H9 (cell line): ENCODE results near the gene DSTN. TPM values are rescaled to one million over a fixed set of nuclear protein-coding genes. Genes with fewer than 3 reads are reported as not detected.

Experiments used
- DNase-seq: peaks from one replicate; pipeline ENCODE4 v3.0.0-alpha.2; 2017
- H2AFZ ChIP-seq: one replicate; pipeline ENCODE4 v1.6.1; 2013; ENCODE audit warnings: mild to moderate bottlenecking, low read length, control low read depth, moderate library complexity
- H2AK5ac ChIP-seq: 2 replicates; pipeline ENCODE4 v1.6.1; 2013; ENCODE audit warnings: low read length, control low read depth, mixed read lengths; ENCODE audit not compliant: insufficient read length
- H2BK120ac ChIP-seq: one replicate; pipeline ENCODE4 v1.6.1; 2013; ENCODE audit warnings: low read depth, mild to moderate bottlenecking, low read length, control low read depth, inconsistent platforms; ENCODE audit not compliant: poor library complexity, severe bottlenecking
- H2BK12ac ChIP-seq: 2 replicates; pipeline ENCODE4 v1.6.1; 2013; ENCODE audit warnings: low read length, control low read depth, mixed read lengths, low read depth; ENCODE audit not compliant: insufficient read length
- H2BK15ac ChIP-seq: 2 replicates; pipeline ENCODE4 v1.6.1; 2013; ENCODE audit warnings: low read depth, low read length, control low read depth
- H2BK20ac ChIP-seq: one replicate; pipeline ENCODE4 v1.6.1; 2013; ENCODE audit warnings: low read depth, mild to moderate bottlenecking, low read length, control low read depth, inconsistent platforms; ENCODE audit not compliant: poor library complexity, severe bottlenecking
- H2BK5ac ChIP-seq: 2 replicates; pipeline ENCODE4 v1.6.1; 2013; ENCODE audit warnings: low read length, control low read depth, mixed read lengths; ENCODE audit not compliant: insufficient read length
- H3K14ac ChIP-seq: 2 replicates; pipeline ENCODE4 v1.6.1; 2013; ENCODE audit warnings: low read length, control low read depth; ENCODE audit not compliant: insufficient read depth
- H3K18ac ChIP-seq: 2 replicates; pipeline ENCODE4 v1.6.1; 2013; ENCODE audit warnings: low read depth, mild to moderate bottlenecking, mixed read lengths, low read length, control low read depth; ENCODE audit not compliant: insufficient read length
- H3K23ac ChIP-seq: 2 replicates; pipeline ENCODE4 v1.6.1; 2013; ENCODE audit warnings: low read length, control low read depth, mixed read lengths, low read depth; ENCODE audit not compliant: insufficient read length
- H3K23me2 ChIP-seq: 2 replicates; pipeline ENCODE4 v1.6.1; 2013; ENCODE audit warnings: low read depth, mild to moderate bottlenecking, mixed read lengths, low read length, control low read depth; ENCODE audit not compliant: insufficient read length, poor library complexity, severe bottlenecking
- H3K27ac ChIP-seq: 2 replicates; pipeline ENCODE4 v1.5.1; 2013; ENCODE audit warnings: low read length, control low read depth, mixed read lengths, low read depth; ENCODE audit not compliant: insufficient read length
- H3K27me3 ChIP-seq: 2 replicates; pipeline ENCODE4 v1.6.1; 2013; ENCODE audit warnings: low read length, control low read depth, inconsistent platforms; ENCODE audit not compliant: insufficient read depth
- H3K4ac ChIP-seq: 2 replicates; pipeline ENCODE4 v1.6.1; 2013; ENCODE audit warnings: low read depth, mild to moderate bottlenecking, control low read depth, inconsistent platforms, low read length, moderate library complexity
- H3K4me1 ChIP-seq: 2 replicates; pipeline ENCODE4 v1.6.1; 2013; ENCODE audit warnings: low read length, control low read depth, inconsistent platforms; ENCODE audit not compliant: insufficient read depth
- H3K4me2 ChIP-seq: 2 replicates; pipeline ENCODE4 v1.6.1; 2013; ENCODE audit warnings: low read length, control low read depth, mixed read lengths; ENCODE audit not compliant: insufficient read length, insufficient read depth
- H3K56ac ChIP-seq: 2 replicates; pipeline ENCODE4 v1.6.1; 2013; ENCODE audit warnings: low read depth, mild to moderate bottlenecking, mixed read lengths, low read length, control low read depth; ENCODE audit not compliant: insufficient read length
- H3K79me1 ChIP-seq: 2 replicates; pipeline ENCODE4 v1.6.1; 2013; ENCODE audit warnings: low read depth, mild to moderate bottlenecking, moderate library complexity, low read length, control low read depth, inconsistent platforms; ENCODE audit not compliant: insufficient read depth, poor library complexity, severe bottlenecking
- H3K79me2 ChIP-seq: 2 replicates; pipeline ENCODE4 v1.6.1; 2013; ENCODE audit warnings: low read length, control low read depth, inconsistent platforms; ENCODE audit not compliant: insufficient read depth
- H3K9ac ChIP-seq: 2 replicates; pipeline ENCODE4 v1.6.1; 2013; ENCODE audit warnings: low read length, control low read depth, mixed read lengths; ENCODE audit not compliant: insufficient read length; ENCODE audit errors: extremely low read depth
- H3K9me3 ChIP-seq: one replicate; pipeline ENCODE4 v1.6.1; 2013; ENCODE audit warnings: low read depth, low read length, inconsistent platforms; ENCODE audit not compliant: control insufficient read depth
- H3T11ph ChIP-seq: one replicate; pipeline ENCODE4 v1.6.1; 2013; ENCODE audit warnings: mild to moderate bottlenecking, low read length, control low read depth, inconsistent platforms
- H4K20me1 ChIP-seq: one replicate; pipeline ENCODE4 v1.6.1; 2013; ENCODE audit not compliant: control insufficient read depth, insufficient read length, insufficient read depth
- H4K5ac ChIP-seq: 2 replicates; pipeline ENCODE4 v1.6.1; 2013; ENCODE audit warnings: low read depth, mild to moderate bottlenecking, mixed read lengths, low read length, control low read depth; ENCODE audit not compliant: insufficient read length
- H4K8ac ChIP-seq: replicated peaks from 2 replicates; pipeline ENCODE4 v1.6.1; 2013; ENCODE audit warnings: low read length, control low read depth, mixed read lengths, low read depth; ENCODE audit not compliant: insufficient read length
- H4K91ac ChIP-seq: 2 replicates; pipeline ENCODE4 v1.6.1; 2013; ENCODE audit warnings: low read depth, mild to moderate bottlenecking, moderate library complexity, mixed read lengths, low read length, control low read depth; ENCODE audit not compliant: insufficient read length
- H3K27ac Mint-ChIP-seq, 3 experiments: 2 replicates in 2 of 3; 3 replicates in 1 of 3; pipeline ENCODE4 v1.8.0; 2020 to 2021; ENCODE audit warnings: mixed read lengths in 3 of 3, mild to moderate bottlenecking in 1 of 3, moderate library complexity in 1 of 3
- H3K27me3 Mint-ChIP-seq: 2 replicates; pipeline ENCODE4 v1.8.0; 2021; ENCODE audit warnings: low read depth, mild to moderate bottlenecking, moderate library complexity, mixed read lengths
- H3K36me3 Mint-ChIP-seq, 3 experiments: 2 replicates in 2 of 3; 3 replicates in 1 of 3; pipeline ENCODE4 v1.8.0; 2020 to 2021; ENCODE audit warnings: low read depth in 3 of 3, mixed read lengths in 3 of 3; ENCODE audit not compliant: insufficient read depth in 1 of 3
- H3K4me1 Mint-ChIP-seq, 2 experiments: 2 replicates each; pipeline ENCODE4 v1.8.0; 2020; ENCODE audit warnings: mixed read lengths in 2 of 2
- H3K4me3 Mint-ChIP-seq, 2 experiments: 2 replicates in 1 of 2; 3 replicates in 1 of 2; pipeline ENCODE4 v1.8.0; 2020 to 2021; ENCODE audit warnings: mild to moderate bottlenecking in 2 of 2, mixed read lengths in 2 of 2, moderate library complexity in 1 of 2
- H3K9me3 Mint-ChIP-seq, 2 experiments: 2 replicates in 1 of 2; 3 replicates in 1 of 2; pipeline ENCODE4 v1.8.0; 2020; ENCODE audit warnings: mild to moderate bottlenecking in 2 of 2, mixed read lengths in 2 of 2, moderate library complexity in 1 of 2
- CTCF ChIP-seq: fragments of 200-600 bp; sonication (generic); conservative IDR thresholded peaks from 3 replicates; pipeline ENCODE4 v1.8.0; 2021; ENCODE audit warnings: antibody characterized with exemption, mild to moderate bottlenecking
- WGBS: extraction: QIAGEN DNeasy Blood & Tissue Kit; methylation state at CpG from one replicate; pipeline ENCODE4 v1.1.7; 2013; ENCODE audit warnings: missing lambda C conversion rate, low lambda C conversion rate, mixed read lengths; ENCODE audit not compliant: insufficient read length; ENCODE audit errors: extremely low coverage; 5-methylcytosine and 5-hydroxymethylcytosine counted together
- total RNA-seq: library from RNA; stranded (reverse); gene quantifications from 2 replicates; pipeline ENCODE4 v1.2.1, GENCODE V29; 2021

Gene DSTN
- total RNA-seq, 1 experiment from 2014 or later: 145 TPM

- Histone ChIP-seq H2BK12ac (no peak overlapping the region), H4K91ac (no peak overlapping the region), H3K14ac (no peak overlapping the region), H3K56ac (no peak overlapping the region), H3K23ac (no peak overlapping the region), H3K79me1 (no peaks in the 10 kb centered on the region), H3K18ac (no peak overlapping the region), H3T11ph (no peak overlapping the region), H3K27ac (no peak overlapping the region), H3K27me3 (no peaks in the 10 kb centered on the region), H2BK120ac (no peak overlapping the region), H3K9me3 (no peaks in the 10 kb centered on the region), H2AK5ac (no peak overlapping the region), H2AFZ (no peak overlapping the region), H3K9ac (no peak overlapping the region), H3K79me2 (no peaks in the 10 kb centered on the region), H4K20me1 (no peaks in the 10 kb centered on the region), H3K4me2 (no peak overlapping the region), H3K4me1 (no peaks in the 10 kb centered on the region), H4K8ac (no peak overlapping the region), H3K4ac (no peak overlapping the region), H2BK20ac (no peak overlapping the region), H2BK15ac (no peak overlapping the region), H3K23me2 (no peaks in the 10 kb centered on the region), H4K5ac (no peak overlapping the region), H2BK5ac (no peak overlapping the region)
- Mint-ChIP-seq H3K9me3 (no peaks in the 10 kb centered on the region), H3K4me1 (peaks cover 11 to 16% of the 10 kb centered on the region in 2 experiments), H3K4me3 (no peak overlapping the region), H3K27me3 (no peaks in the 10 kb centered on the region), H3K27ac (no peak overlapping the region), H3K36me3 (peaks cover 31 to 68% (median 59%) of the 10 kb centered on the region in 3 experiments)
- TF ChIP-seq CTCF: no peak
- no peak for DNase-seq
- WGBS: no CpG with 5 or more reads among the region's 13 CpGs
Observed at GRCh38 chr20:17633221-17633849, 63.5 kb downstream of the DSTN start.
